Lower leg skin (tissue), 3 donors: ENCODE data around the gene IL1RL1.

Experiments
- POLR2A ChIP-seq, 2 donors: fragments of 450-650 bp; IDR thresholded peaks; one replicate each; pipeline ENCODE4 v1.6.1; 2016 to 2017; ENCODE audit warnings: antibody characterized with exemption in 2 of 2, mild to moderate bottlenecking in 1 of 2, moderate library complexity in 1 of 2
- TF ChIP-seq, protein P1 (sequence below), 3 donors: fragments of 450-650 bp; IDR thresholded peaks; one replicate each; pipeline ENCODE4 v1.5.1; 2016; ENCODE audit warnings: antibody characterized with exemption in 3 of 3, mild to moderate bottlenecking in 3 of 3, moderate library complexity in 2 of 3

GRCh38 chr2:102302458-102302857 lies 8.9 kb upstream of the IL1RL1 start:
- TF ChIP-seq, protein P1, sequence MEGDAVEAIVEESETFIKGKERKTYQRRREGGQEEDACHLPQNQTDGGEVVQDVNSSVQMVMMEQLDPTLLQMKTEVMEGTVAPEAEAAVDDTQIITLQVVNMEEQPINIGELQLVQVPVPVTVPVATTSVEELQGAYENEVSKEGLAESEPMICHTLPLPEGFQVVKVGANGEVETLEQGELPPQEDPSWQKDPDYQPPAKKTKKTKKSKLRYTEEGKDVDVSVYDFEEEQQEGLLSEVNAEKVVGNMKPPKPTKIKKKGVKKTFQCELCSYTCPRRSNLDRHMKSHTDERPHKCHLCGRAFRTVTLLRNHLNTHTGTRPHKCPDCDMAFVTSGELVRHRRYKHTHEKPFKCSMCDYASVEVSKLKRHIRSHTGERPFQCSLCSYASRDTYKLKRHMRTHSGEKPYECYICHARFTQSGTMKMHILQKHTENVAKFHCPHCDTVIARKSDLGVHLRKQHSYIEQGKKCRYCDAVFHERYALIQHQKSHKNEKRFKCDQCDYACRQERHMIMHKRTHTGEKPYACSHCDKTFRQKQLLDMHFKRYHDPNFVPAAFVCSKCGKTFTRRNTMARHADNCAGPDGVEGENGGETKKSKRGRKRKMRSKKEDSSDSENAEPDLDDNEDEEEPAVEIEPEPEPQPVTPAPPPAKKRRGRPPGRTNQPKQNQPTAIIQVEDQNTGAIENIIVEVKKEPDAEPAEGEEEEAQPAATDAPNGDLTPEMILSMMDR (IDR thresholded peaks at IDR 0.05), result no peak
- TF ChIP-seq POLR2A (IDR thresholded peaks at IDR 0.05), result no peak
